Fibroblast of skin of right quadriceps (primary cell): Measurements from ENCODE around the gene GCGR.
"Not testable (repeated sequence)": the region's sequence is repeated elsewhere in the genome, so short reads cannot be mapped to it uniquely, and the experiment has no call there.

Experiments used
- DNase-seq: peaks from one replicate; pipeline ENCODE4 v3.0.0-alpha.2; 2013

Gene GCGR

GRCh38 chr17:81833160-81833920, 29.4 kb downstream of the GCGR start, which contains the start of gene MCRIP1:
MCRIP1 (minus strand) TSS chr17:81833291; CDS start chr17:81824506, 8,785 bp downstream.
- peak; percentile 93 for DNase-seq

- no peak for DNase-seq
Measured at GRCh38 chr17:81833921-81834830, 30.2 kb downstream of the GCGR start.

- no peak for DNase-seq
Measured at GRCh38 chr17:81834831-81835267, 30.9 kb downstream of the GCGR start, which contains the start of gene PPP1R27. PPP1R27 (minus strand) TSS chr17:81835050; CDS start chr17:81834953, 97 bp downstream.

GRCh38 chr17:81837641-81838040, 33.7 kb downstream of the GCGR start:
- DNase-seq, result no peak

- DNase-seq, result no peak
Measured at GRCh38 chr17:81838753-81839255, 34.9 kb downstream of the GCGR start.

- DNase-seq, result no peak
Measured at GRCh38 chr17:81839301-81839700, 35.4 kb downstream of the GCGR start.

GRCh38 chr17:81840059-81840458, 36.1 kb downstream of the GCGR start:
- DNase-seq, result not testable (repeated sequence)

- no peak for DNase-seq
Measured at GRCh38 chr17:81840826-81841778, 37.2 kb downstream of the GCGR start.

GRCh38 chr17:81841866-81842265, 37.9 kb downstream of the GCGR start:
- DNase-seq, result no peak

- DNase-seq, result no peak
Measured at GRCh38 chr17:81842378-81842724, 38.4 kb downstream of the GCGR start.

GRCh38 chr17:81842725-81843504, 39.0 kb downstream of the GCGR start:
- no peak for DNase-seq

GRCh38 chr17:81843713-81844326, 39.9 kb downstream of the GCGR start:
- DNase-seq, result no peak

GRCh38 chr17:81844327-81844851, 40.4 kb downstream of the GCGR start:
- no peak for DNase-seq

GRCh38 chr17:81844887-81845286, 40.9 kb downstream of the GCGR start:
- DNase-seq, result no peak

- DNase-seq, result no peak
Measured at GRCh38 chr17:81845361-81845760, 41.4 kb downstream of the GCGR start.

GRCh38 chr17:81845881-81846742, 42.2 kb downstream of the GCGR start:
- no peak for DNase-seq

GRCh38 chr17:81846743-81847689, 43.1 kb downstream of the GCGR start:
- no peak for DNase-seq

GRCh38 chr17:81849457-81849856, 45.5 kb downstream of the GCGR start:
- no peak for DNase-seq

GRCh38 chr17:81851423-81851822, 47.5 kb downstream of the GCGR start:
- DNase-seq, result no peak
